Mesodermal cell (in vitro differentiated cells): ENCODE data around the gene CALCOCO2.
A peak's percentile ranks its signal among the peaks of the same experiment; 100 is the strongest.
"Not testable (repeated sequence)": the region's sequence is repeated elsewhere in the genome, so short reads cannot be mapped to it uniquely, and the experiment has no call there.

Experiments used
- H3K27ac ChIP-seq: 2 replicates; pipeline ENCODE4 v1.7.0; 2013; ENCODE audit warnings: mild to moderate bottlenecking, low read depth, low read length, moderate library complexity; ENCODE audit not compliant: severe bottlenecking
- H3K36me3 ChIP-seq: 2 replicates; pipeline ENCODE4 v1.7.1; 2013; ENCODE audit warnings: mild to moderate bottlenecking, low read length, moderate library complexity; ENCODE audit not compliant: control insufficient read depth, insufficient read depth
- H3K4me1 ChIP-seq: one replicate; pipeline ENCODE4 v1.7.1; 2013; ENCODE audit warnings: mild to moderate bottlenecking, low read length; ENCODE audit not compliant: insufficient read depth, control insufficient read depth, poor library complexity, severe bottlenecking
- H3K4me3 ChIP-seq: 2 replicates; pipeline ENCODE4 v1.7.0; 2013; ENCODE audit warnings: low read length, control low read depth, mild to moderate bottlenecking; ENCODE audit not compliant: insufficient read depth, poor library complexity, severe bottlenecking; ENCODE audit errors: extremely low read depth
- H3K9me3 ChIP-seq: 2 replicates; pipeline ENCODE4 v1.7.1; 2013; ENCODE audit warnings: mild to moderate bottlenecking, low read length, moderate library complexity; ENCODE audit not compliant: control insufficient read depth
- WGBS, 2 experiments: methylation state at CpG; one replicate each; pipeline ENCODE4 v1.1.5; 2013; ENCODE audit warnings: missing lambda C conversion rate in 2 of 2; ENCODE audit not compliant: insufficient coverage in 2 of 2; 5-methylcytosine and 5-hydroxymethylcytosine counted together

The CALCOCO2 gene

GRCh38 chr17:48804936-48805411, 25.9 kb upstream of the CALCOCO2 start:
- Histone ChIP-seq H3K9me3 (no peaks in the 10 kb centered on the region), H3K4me1 (no peaks in the 10 kb centered on the region), H3K36me3 (no peaks in the 10 kb centered on the region), H3K27ac (no peak overlapping the region), H3K4me3 (no peak overlapping the region)
- 2% methylated on average over 7 to 8 of the region's 9 CpGs for WGBS, 2 experiments

- Histone ChIP-seq H3K9me3 (no peaks in the 10 kb centered on the region), H3K27ac (no peak overlapping the region), H3K4me1 (no peaks in the 10 kb centered on the region), H3K4me3 (no peak overlapping the region), H3K36me3 (no peaks in the 10 kb centered on the region)
- WGBS, 2 experiments, result 93 to 100% methylated on average over 3 to 4 of the region's 4 CpGs
These were observed 21.7 kb upstream of the CALCOCO2 start for GRCh38 chr17:48809182-48809581.

DNA sequence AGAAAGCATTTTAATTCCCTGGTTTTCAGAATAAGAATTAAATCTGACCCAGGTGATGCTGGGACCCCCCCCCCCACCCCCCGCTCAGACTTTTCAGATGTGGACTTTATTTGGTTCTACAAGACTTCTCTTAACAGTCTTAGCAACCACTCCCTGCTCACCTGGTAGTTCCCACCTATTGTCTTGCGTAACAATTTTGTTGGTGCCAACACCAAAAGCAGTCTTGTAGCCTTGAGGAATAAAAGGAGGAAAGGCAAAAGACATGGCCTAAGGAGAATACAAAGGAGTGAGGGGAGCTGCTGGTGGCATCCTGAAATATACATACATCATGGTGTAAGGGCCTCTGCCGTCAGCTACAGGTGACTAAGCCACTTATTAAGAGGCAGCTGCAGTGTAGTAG, 18.8 kb upstream of the CALCOCO2 start:
- H3K4me3 ChIP-seq, result no peak overlapping the region
- H3K27ac ChIP-seq, result no peak overlapping the region
- WGBS, 2 experiments, result 67 to 83% methylated on average over 1 to 2 of the region's 3 CpGs
- H3K9me3 ChIP-seq, result no peaks in the 10 kb centered on the region
- H3K36me3 ChIP-seq, result no peaks in the 10 kb centered on the region
- no peaks in the 10 kb centered on the region for H3K4me1 ChIP-seq

DNA sequence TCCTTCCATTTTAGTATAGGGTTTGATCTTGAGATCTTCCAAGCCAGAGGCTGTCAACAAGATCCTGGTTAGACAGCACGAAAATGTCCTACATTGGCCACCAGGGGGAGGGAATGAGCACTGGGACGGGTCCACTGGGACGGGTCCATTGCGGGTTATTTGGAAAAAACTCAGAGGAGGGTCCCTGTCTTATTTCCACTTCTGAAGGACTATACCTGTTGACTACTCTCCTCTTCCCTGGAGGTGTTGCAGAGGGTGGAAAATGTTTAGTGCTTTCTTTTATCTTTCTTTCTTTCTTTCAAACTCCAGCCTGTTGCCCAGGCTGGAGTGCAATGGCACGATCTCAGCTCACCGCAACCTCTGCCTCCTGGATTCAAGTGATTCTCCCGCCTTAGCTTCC, 16.3 kb upstream of the CALCOCO2 start:
- no peaks in the 10 kb centered on the region for H3K4me1 ChIP-seq
- 29 to 64% methylated on average over 4 to 6 of the region's 7 CpGs for WGBS, 2 experiments
- H3K9me3 ChIP-seq, result no peaks in the 10 kb centered on the region
- no peaks in the 10 kb centered on the region for H3K36me3 ChIP-seq
- H3K4me3 ChIP-seq, result no peak overlapping the region
- H3K27ac ChIP-seq, result no peak overlapping the region

- no peak overlapping the region for H3K4me3 ChIP-seq
- H3K36me3 ChIP-seq, result no peaks in the 10 kb centered on the region
- no peaks in the 10 kb centered on the region for H3K9me3 ChIP-seq
- 86 to 90% methylated on average over 2 of the region's 3 CpGs for WGBS, 2 experiments
- no peaks in the 10 kb centered on the region for H3K4me1 ChIP-seq
- no peak overlapping the region for H3K27ac ChIP-seq
These were observed 15.5 kb upstream of the CALCOCO2 start for GRCh38 chr17:48815311-48815710.

- H3K4me3 ChIP-seq, result peak overlapping the region; percentile 32
- H3K4me1 ChIP-seq, result no peaks in the 10 kb centered on the region
- no peaks in the 10 kb centered on the region for H3K9me3 ChIP-seq
- H3K27ac ChIP-seq, result no peak overlapping the region
- no peaks in the 10 kb centered on the region for H3K36me3 ChIP-seq
- WGBS, 2 experiments, result 8 to 17% methylated on average over 4 to 7 of the region's 7 CpGs
These were observed 14.4 kb upstream of the CALCOCO2 start for GRCh38 chr17:48816438-48816773.

DNA sequence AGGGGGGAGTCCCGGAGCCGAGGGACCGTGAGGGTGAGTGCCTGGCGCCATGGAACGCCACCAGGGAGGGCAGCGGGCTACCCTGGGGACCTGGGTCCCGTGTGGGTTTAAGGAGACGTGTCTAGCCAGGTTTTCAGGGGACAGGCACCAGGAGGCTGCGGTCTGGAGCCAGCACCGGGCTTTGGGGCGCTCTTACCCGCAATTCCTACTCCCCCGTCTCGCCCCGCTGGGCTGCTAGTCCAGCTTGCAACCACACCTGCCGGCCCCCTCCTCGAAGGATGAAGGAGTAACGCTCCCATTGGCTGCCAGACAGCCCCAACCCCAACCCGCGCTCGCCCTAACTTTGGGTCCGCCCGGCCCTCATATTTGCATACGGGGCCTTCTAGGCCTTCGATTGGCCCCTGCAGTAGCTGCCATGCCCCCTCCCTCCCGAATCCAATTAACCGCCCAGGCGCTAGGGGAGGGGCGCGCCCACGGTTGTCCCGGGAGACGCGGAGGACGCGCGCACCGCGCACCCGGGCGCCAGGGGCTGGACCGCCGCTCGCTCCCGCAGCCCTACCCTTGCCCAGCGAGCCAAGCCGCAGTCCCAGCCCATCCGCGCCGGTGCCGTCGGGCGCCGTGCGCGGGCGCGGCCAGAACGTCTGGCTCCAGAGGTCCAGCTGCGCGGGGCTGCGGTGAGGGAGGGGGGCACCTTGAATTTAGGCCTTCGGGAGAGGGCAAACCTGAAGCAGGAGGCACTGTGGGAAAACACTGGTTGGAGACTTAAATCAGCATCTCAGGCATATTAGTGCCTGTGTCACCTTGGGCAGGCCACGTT, 13.9 kb upstream of the CALCOCO2 start, which contains the start of gene TTLL6:
TTLL6 (minus strand) TSS at position 456 of the 817 bp plus-strand sequence; CDS start at position 299, 157 bp downstream.
- Histone ChIP-seq H3K4me1 (no peaks in the 10 kb centered on the region), H3K9me3 (no peaks in the 10 kb centered on the region), H3K36me3 (no peaks in the 10 kb centered on the region), H3K4me3 (peak within 1 kb of the TSS; percentile 32), H3K27ac (no peak within 1 kb of the TSS)
- 3% methylated on average over 39 to 57 of the region's 64 CpGs for WGBS, 2 experiments

DNA sequence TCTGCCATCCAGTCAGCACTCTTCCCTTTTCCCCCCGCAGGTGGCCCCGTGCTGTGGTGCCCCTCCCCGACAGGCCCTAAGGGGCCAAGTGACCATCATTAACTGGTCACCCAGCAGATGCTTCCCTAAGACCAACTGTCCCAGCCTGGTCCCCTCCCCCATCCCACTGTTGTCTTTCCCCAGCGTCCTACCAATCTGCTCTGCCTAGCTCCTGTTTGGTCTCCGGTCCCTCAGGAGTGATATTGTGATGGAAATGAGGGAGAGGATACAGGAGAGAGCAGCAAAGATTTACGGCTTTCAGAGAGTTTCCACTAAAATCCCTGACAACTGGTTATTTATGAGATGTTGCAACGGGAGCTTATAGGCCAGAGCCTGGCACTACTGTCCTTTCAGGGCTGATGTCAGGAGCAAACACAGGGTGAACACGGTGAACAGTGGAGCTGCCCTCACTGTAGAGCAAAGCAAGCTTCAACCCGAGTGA, 12.4 kb upstream of the CALCOCO2 start:
- Histone ChIP-seq H3K36me3 (no peaks in the 10 kb centered on the region), H3K9me3 (no peaks in the 10 kb centered on the region), H3K4me3 (no peak overlapping the region), H3K27ac (no peak overlapping the region), H3K4me1 (no peaks in the 10 kb centered on the region)
- 23 to 28% methylated on average over 7 of the region's 9 CpGs for WGBS, 2 experiments

- Histone ChIP-seq H3K4me1 (no peaks in the 10 kb centered on the region), H3K4me3 (no peak overlapping the region), H3K36me3 (no peaks in the 10 kb centered on the region), H3K27ac (no peak overlapping the region), H3K9me3 (no peaks in the 10 kb centered on the region)
- WGBS, 2 experiments, result 88 to 94% methylated on average over 10 to 11 of the region's 11 CpGs
These were observed 11.4 kb upstream of the CALCOCO2 start for GRCh38 chr17:48819466-48819865.

- H3K27ac ChIP-seq, result not testable (repeated sequence)
These were observed 9.9 kb upstream of the CALCOCO2 start for GRCh38 chr17:48820936-48821335.

More at GRCh38 chr17:48820936-48821335, 9.9 kb upstream of the CALCOCO2 start:
- WGBS, 2 experiments, result 94 to 96% methylated on average over 5 to 6 of the region's 6 CpGs
- not testable (repeated sequence) for H3K9me3 ChIP-seq, H3K4me3 ChIP-seq, H3K4me1 ChIP-seq, H3K36me3 ChIP-seq
